Measurements from ENCODE around the gene SEMG2.

GRCh38 chr20:45173522-45173921 is 47.7 kb upstream of the SEMG2 start:
- TF ChIP-seq CTCF (conservative IDR thresholded peaks at IDR 0.05) (no peak), EZH2 (IDR thresholded peaks at IDR 0.05; ENCODE audit: low read depth) (no peak)

Measured in PC-9 (cell line).